Fibroblast of mammary gland (primary cell): ENCODE results near the gene DET1.
"Not testable (repeated sequence)": the region's sequence is repeated elsewhere in the genome, so short reads cannot be mapped to it uniquely, and the experiment has no call there.

ENCODE experiments used
- DNase-seq: peaks from one replicate; pipeline ENCODE4 v3.0.0-alpha.2; 2010; ENCODE audit warnings: low read depth
- H3K4me3 ChIP-seq: 2 replicates; pipeline ENCODE4 v1.5.1; 2011; ENCODE audit warnings: low read depth, mild to moderate bottlenecking, low read length, moderate library complexity; ENCODE audit not compliant: control insufficient read depth
- CTCF ChIP-seq: conservative IDR thresholded peaks from 2 replicates; pipeline ENCODE4 v1.5.1; 2011; ENCODE audit warnings: low read depth, low read length, inconsistent platforms; ENCODE audit not compliant: control insufficient read depth, insufficient read depth

Gene DET1

GRCh38 chr15:88477126-88477525 is 69.4 kb downstream of the DET1 start:
- TF ChIP-seq CTCF, result no peak
- no peak for DNase-seq
- H3K4me3 ChIP-seq, result no peak overlapping the region

GRCh38 chr15:88476635-88477060 is 69.8 kb downstream of the DET1 start:
- H3K4me3 ChIP-seq, result no peak overlapping the region
- TF ChIP-seq CTCF, result peak; percentile 61
- peak; percentile 68 for DNase-seq

GRCh38 chr15:88473661-88474293 is 72.7 kb downstream of the DET1 start:
- H3K4me3 ChIP-seq, DNase-seq: not testable (repeated sequence)

- DNase-seq, result no peak
- TF ChIP-seq CTCF, result no peak
- H3K4me3 ChIP-seq, result no peak overlapping the region
Observed at GRCh38 chr15:88472225-88472624, 74.3 kb downstream of the DET1 start.

GRCh38 chr15:88470625-88471372 is 75.7 kb downstream of the DET1 start:
- H3K4me3 ChIP-seq, result no peak overlapping the region
- DNase-seq, result no peak
- TF ChIP-seq CTCF, result peak; percentile 11

- DNase-seq, result no peak
- no peak overlapping the region for H3K4me3 ChIP-seq
- no peak for TF ChIP-seq CTCF
Observed at GRCh38 chr15:88469321-88469720, 77.2 kb downstream of the DET1 start.

- not testable (repeated sequence) for DNase-seq
- peak overlapping the region; percentile 99 for H3K4me3 ChIP-seq
Observed at GRCh38 chr15:88468721-88469120, 77.8 kb downstream of the DET1 start.
